ENCODE results near the gene CCL11.

Gene CCL11

GRCh38 chr17:34251186-34251585 lies 34.4 kb upstream of the CCL11 start:
- POLR2A ChIA-PET = no interaction called here
- TF ChIP-seq ZNF335 (tag by site-specific recombination; conservative IDR thresholded peaks at IDR 0.05) (no peak), ZIC2 (tag by site-specific recombination; IDR thresholded peaks at IDR 0.05) (no peak), PRDM4 (tag by site-specific recombination; IDR thresholded peaks at IDR 0.05) (no peak), ZBTB8A (tag by site-specific recombination; IDR thresholded peaks at IDR 0.05) (no peak), ZNF341 (tag by site-specific recombination; IDR thresholded peaks at IDR 0.05; ENCODE audit: low read depth) (no peak), ZBTB10 (tag by site-specific recombination; IDR thresholded peaks at IDR 0.05) (no peak)
- H3K27ac ChIP-seq (ENCODE audit: extremely low read depth, low read depth, low read length) = no peak overlapping the region
- H3K9me3 ChIP-seq (ENCODE audit: control insufficient read depth, insufficient read depth, low read depth, low read length) = no peaks in the 10 kb centered on the region
- peaks cover 12% of the 10 kb centered on the region for H3K4me1 ChIP-seq (ENCODE audit: control insufficient read depth, insufficient read depth, low read length)
- H3K4me3 ChIP-seq (ENCODE audit: low read depth, low read length) = no peak overlapping the region
- H3K36me3 ChIP-seq (ENCODE audit: control insufficient read depth in 2 of 2, insufficient read depth in 1 of 2, low read length in 2 of 2) = no peaks in the 10 kb centered on the region
- CTCF ChIA-PET = interaction anchor here (0.5 to 6.0 kb wide), 3 partner anchors 28 to 110 kb away, joined by 4 to 27 read pairs (median 5); no protein-coding TSS in a partner anchor

- ChIA-PET POLR2A (no interaction called here), CTCF (interaction anchor here (1.7 to 6.0 kb wide), 3 partner anchors 51 to 109 kb away, joined by 8 to 27 read pairs (median 11); partner anchors contain the start of gene CCL8)
- no peaks in the 10 kb centered on the region for H3K36me3 ChIP-seq (ENCODE audit: control insufficient read depth in 2 of 2, insufficient read depth in 1 of 2, low read length in 2 of 2)
- no peaks in the 10 kb centered on the region for H3K9me3 ChIP-seq (ENCODE audit: control insufficient read depth, insufficient read depth, low read depth, low read length)
- TF ChIP-seq ZNF398 (tag by site-specific recombination; IDR thresholded peaks at IDR 0.05) (no peak), PBX3 (CRISPR knock-in tag; IDR thresholded peaks at IDR 0.05) (no peak), ZNF302 (tag by site-specific recombination; IDR thresholded peaks at IDR 0.05; ENCODE audit: low read depth) (no peak), ZNF391 (tag by site-specific recombination; IDR thresholded peaks at IDR 0.05; ENCODE audit: borderline replicate concordance, low read depth) (no peak), ZNF530 (tag by site-specific recombination; IDR thresholded peaks at IDR 0.05; ENCODE audit: low read depth) (no peak), AEBP2 (tag by site-specific recombination; IDR thresholded peaks at IDR 0.05; ENCODE audit: borderline replicate concordance) (no peak)
- no peak overlapping the region for H3K4me3 ChIP-seq (ENCODE audit: low read depth, low read length)
- no peak overlapping the region for H3K27ac ChIP-seq (ENCODE audit: extremely low read depth, low read depth, low read length)
- peaks cover 12% of the 10 kb centered on the region for H3K4me1 ChIP-seq (ENCODE audit: control insufficient read depth, insufficient read depth, low read length)
Observed at GRCh38 chr17:34252095-34252443, 33.5 kb upstream of the CCL11 start.

Data from HEK293 (cell line).